GM12801 (cell line): ENCODE measurements around the gene FAM177A1.

ENCODE experiments used
- CTCF ChIP-seq: IDR thresholded peaks from one replicate; pipeline ENCODE4 v1.5.1; 2011; ENCODE audit warnings: control low read depth; ENCODE audit not compliant: insufficient read length; ENCODE audit errors: extremely low read depth

The FAM177A1 gene

GRCh38 chr14:35046751-35047536 is 872 bp downstream of the FAM177A1 start:
- no peak for TF ChIP-seq CTCF

- TF ChIP-seq CTCF, result no peak
Measured at GRCh38 chr14:35047976-35048513, 2.0 kb downstream of the FAM177A1 start.

GRCh38 chr14:35050652-35051051 is 4.6 kb downstream of the FAM177A1 start:
- no peak for TF ChIP-seq CTCF

GRCh38 chr14:35051796-35052195 is 5.7 kb downstream of the FAM177A1 start:
- TF ChIP-seq CTCF, result no peak

GRCh38 chr14:35052637-35053036 is 6.6 kb downstream of the FAM177A1 start:
- no peak for TF ChIP-seq CTCF

GRCh38 chr14:35068238-35069012 is 22.4 kb downstream of the FAM177A1 start:
- no peak for TF ChIP-seq CTCF

GRCh38 chr14:35072226-35072625 is 26.2 kb downstream of the FAM177A1 start:
- no peak for TF ChIP-seq CTCF
